Measurements from ENCODE around the gene WDR87. TPM values are rescaled to one million over a fixed set of nuclear protein-coding genes. Genes with fewer than 3 reads are reported as not detected.

Gene WDR87
- total and polyA plus RNA-seq, 10 of the 15 experiments (the other 5 are each of a cell fraction or from before 2014, with no cell fraction given) = not detected

DNA sequence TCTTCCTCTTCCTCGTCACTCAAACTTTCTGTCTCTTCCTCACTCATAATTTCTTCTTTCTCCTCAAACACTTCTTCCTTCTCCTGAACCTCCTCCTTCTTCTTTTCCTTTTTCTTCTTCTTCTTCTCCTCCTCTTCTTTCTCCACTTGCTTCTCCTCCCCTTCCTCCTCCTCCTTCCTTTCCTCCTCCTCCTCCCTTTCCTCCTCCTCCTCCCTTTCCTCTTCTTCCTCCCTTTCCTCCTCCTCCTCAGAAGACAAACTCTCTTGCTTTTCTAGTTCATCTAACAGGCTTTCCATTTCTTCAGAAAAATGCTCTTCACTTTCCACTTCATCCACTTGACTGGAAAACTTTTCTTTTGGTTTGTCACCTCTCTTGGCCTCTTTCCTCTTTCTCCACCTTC is 19.8 kb downstream of the WDR87 start:
- RAD21 ChIA-PET (ENCODE audit: unreplicated experiment) = no interaction called here
- Histone ChIP-seq H3K27me3 (replicated peaks in 1 of 2; ENCODE audit: control insufficient read depth in 2 of 2, insufficient read depth in 2 of 2, low read length in 1 of 2) (no peaks in the 10 kb centered on the region), H3K79me2 (ENCODE audit: control insufficient read depth, insufficient read depth, low read length) (no peaks in the 10 kb centered on the region), H3K9ac (ENCODE audit: control insufficient read depth, insufficient read depth, low read length) (no peak overlapping the region), H2AFZ (ENCODE audit: control insufficient read depth, low read depth, low read length) (no peak overlapping the region), H3K27ac (ENCODE audit: control insufficient read depth, insufficient read depth) (no peak overlapping the region), H3K4me1 (ENCODE audit: control insufficient read depth, insufficient read depth, low read length) (no peaks in the 10 kb centered on the region), H3K36me3 (ENCODE audit: control insufficient read depth in 2 of 2, insufficient read depth in 2 of 2, low read length in 1 of 2) (no peaks in the 10 kb centered on the region), H3K4me2 (ENCODE audit: control insufficient read depth, insufficient read depth) (no peak overlapping the region), H4K20me1 (ENCODE audit: control insufficient read depth, insufficient read depth) (no peaks in the 10 kb centered on the region), H3K4me3 (no peak overlapping the region), H3K9me3 (replicated peaks; ENCODE audit: control insufficient read depth, insufficient read depth, low read length) (peaks cover 2% of the 10 kb centered on the region; the same call in 2 of the 3 replicates)
- CTCF ChIA-PET = no interaction called here
- intact Hi-C loops (cut with micrococcal nuclease; ENCODE audit: unreplicated experiment) (no loop called here), in situ Hi-C loops (cut with MboI) (no loop called here)
- 0% methylated on average over 1 of the region's 1 CpG for WGBS (ENCODE audit: insufficient coverage, insufficient replicate concordance, low lambda C conversion rate, missing lambda C conversion rate)
- FAIRE-seq = no peak
- no TSS peak for BruUV-seq (replicated peaks)
- no peak for DNase-seq (ENCODE audit: low read depth, low spot score)
- POLR2A ChIA-PET = no interaction called here
- SMC1A ChIA-PET (ENCODE audit: uncharacterized antibody, unreplicated experiment) = no interaction called here
- ATAC-seq = no peak
- TF ChIP-seq, protein P1, sequence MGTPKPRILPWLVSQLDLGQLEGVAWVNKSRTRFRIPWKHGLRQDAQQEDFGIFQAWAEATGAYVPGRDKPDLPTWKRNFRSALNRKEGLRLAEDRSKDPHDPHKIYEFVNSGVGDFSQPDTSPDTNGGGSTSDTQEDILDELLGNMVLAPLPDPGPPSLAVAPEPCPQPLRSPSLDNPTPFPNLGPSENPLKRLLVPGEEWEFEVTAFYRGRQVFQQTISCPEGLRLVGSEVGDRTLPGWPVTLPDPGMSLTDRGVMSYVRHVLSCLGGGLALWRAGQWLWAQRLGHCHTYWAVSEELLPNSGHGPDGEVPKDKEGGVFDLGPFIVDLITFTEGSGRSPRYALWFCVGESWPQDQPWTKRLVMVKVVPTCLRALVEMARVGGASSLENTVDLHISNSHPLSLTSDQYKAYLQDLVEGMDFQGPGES (IDR thresholded peaks at IDR 0.05) = no peak
- TF ChIP-seq MTA2 (IDR thresholded peaks at IDR 0.05; ENCODE audit: low read depth) (no peak), NR2F1 (conservative IDR thresholded peaks at IDR 0.05) (no peak), ZBED1 (IDR thresholded peaks at IDR 0.05; ENCODE audit: borderline replicate concordance) (no peak), TBL1XR1 (IDR thresholded peaks at IDR 0.05; ENCODE audit: low read depth, low read length) (no peak), POLR2AphosphoS5 (IDR thresholded peaks at IDR 0.05; ENCODE audit: low read length) (no peak), STAT3 (IDR thresholded peaks at IDR 0.05; ENCODE audit: low read depth, low read length) (no peak), CEBPB (IDR thresholded peaks at IDR 0.05; ENCODE audit: borderline replicate concordance in 1 of 2, low read depth in 2 of 2, low read length in 2 of 2) (no peak), PAX5 (IDR thresholded peaks at IDR 0.05; ENCODE audit: borderline replicate concordance, low read depth, low read length) (no peak), CBX3 (IDR thresholded peaks at IDR 0.05; ENCODE audit: borderline replicate concordance, low read depth) (no peak), SMAD5 (IDR thresholded peaks at IDR 0.05; ENCODE audit: low read depth) (no peak), RCOR1 (conservative IDR thresholded peaks at IDR 0.05; ENCODE audit: low read depth, low read length) (no peak), TCF3 (IDR thresholded peaks at IDR 0.05; ENCODE audit: borderline replicate concordance, insufficient read depth, low read depth, low read length) (no peak), DPF2 (IDR thresholded peaks at IDR 0.05) (no peak), SREBF2 (IDR thresholded peaks at IDR 0.05; ENCODE audit: low read length) (no peak)
- TF ChIP-seq, protein P2, sequence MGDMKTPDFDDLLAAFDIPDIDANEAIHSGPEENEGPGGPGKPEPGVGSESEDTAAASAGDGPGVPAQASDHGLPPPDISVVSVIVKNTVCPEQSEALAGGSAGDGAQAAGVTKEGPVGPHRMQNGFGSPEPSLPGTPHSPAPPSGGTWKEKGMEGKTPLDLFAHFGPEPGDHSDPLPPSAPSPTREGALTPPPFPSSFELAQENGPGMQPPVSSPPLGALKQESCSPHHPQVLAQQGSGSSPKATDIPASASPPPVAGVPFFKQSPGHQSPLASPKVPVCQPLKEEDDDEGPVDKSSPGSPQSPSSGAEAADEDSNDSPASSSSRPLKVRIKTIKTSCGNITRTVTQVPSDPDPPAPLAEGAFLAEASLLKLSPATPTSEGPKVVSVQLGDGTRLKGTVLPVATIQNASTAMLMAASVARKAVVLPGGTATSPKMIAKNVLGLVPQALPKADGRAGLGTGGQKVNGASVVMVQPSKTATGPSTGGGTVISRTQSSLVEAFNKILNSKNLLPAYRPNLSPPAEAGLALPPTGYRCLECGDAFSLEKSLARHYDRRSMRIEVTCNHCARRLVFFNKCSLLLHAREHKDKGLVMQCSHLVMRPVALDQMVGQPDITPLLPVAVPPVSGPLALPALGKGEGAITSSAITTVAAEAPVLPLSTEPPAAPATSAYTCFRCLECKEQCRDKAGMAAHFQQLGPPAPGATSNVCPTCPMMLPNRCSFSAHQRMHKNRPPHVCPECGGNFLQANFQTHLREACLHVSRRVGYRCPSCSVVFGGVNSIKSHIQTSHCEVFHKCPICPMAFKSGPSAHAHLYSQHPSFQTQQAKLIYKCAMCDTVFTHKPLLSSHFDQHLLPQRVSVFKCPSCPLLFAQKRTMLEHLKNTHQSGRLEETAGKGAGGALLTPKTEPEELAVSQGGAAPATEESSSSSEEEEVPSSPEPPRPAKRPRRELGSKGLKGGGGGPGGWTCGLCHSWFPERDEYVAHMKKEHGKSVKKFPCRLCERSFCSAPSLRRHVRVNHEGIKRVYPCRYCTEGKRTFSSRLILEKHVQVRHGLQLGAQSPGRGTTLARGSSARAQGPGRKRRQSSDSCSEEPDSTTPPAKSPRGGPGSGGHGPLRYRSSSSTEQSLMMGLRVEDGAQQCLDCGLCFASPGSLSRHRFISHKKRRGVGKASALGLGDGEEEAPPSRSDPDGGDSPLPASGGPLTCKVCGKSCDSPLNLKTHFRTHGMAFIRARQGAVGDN (IDR thresholded peaks at IDR 0.05) = no peak
- TF ChIP-seq, protein P3, sequence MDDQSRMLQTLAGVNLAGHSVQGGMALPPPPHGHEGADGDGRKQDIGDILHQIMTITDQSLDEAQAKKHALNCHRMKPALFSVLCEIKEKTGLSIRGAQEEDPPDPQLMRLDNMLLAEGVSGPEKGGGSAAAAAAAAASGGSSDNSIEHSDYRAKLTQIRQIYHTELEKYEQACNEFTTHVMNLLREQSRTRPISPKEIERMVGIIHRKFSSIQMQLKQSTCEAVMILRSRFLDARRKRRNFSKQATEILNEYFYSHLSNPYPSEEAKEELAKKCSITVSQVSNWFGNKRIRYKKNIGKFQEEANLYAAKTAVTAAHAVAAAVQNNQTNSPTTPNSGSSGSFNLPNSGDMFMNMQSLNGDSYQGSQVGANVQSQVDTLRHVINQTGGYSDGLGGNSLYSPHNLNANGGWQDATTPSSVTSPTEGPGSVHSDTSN (IDR thresholded peaks at IDR 0.05; ENCODE audit: insufficient replicate concordance, low read depth, low read length) = no peak
- TF ChIP-seq, protein P4, sequence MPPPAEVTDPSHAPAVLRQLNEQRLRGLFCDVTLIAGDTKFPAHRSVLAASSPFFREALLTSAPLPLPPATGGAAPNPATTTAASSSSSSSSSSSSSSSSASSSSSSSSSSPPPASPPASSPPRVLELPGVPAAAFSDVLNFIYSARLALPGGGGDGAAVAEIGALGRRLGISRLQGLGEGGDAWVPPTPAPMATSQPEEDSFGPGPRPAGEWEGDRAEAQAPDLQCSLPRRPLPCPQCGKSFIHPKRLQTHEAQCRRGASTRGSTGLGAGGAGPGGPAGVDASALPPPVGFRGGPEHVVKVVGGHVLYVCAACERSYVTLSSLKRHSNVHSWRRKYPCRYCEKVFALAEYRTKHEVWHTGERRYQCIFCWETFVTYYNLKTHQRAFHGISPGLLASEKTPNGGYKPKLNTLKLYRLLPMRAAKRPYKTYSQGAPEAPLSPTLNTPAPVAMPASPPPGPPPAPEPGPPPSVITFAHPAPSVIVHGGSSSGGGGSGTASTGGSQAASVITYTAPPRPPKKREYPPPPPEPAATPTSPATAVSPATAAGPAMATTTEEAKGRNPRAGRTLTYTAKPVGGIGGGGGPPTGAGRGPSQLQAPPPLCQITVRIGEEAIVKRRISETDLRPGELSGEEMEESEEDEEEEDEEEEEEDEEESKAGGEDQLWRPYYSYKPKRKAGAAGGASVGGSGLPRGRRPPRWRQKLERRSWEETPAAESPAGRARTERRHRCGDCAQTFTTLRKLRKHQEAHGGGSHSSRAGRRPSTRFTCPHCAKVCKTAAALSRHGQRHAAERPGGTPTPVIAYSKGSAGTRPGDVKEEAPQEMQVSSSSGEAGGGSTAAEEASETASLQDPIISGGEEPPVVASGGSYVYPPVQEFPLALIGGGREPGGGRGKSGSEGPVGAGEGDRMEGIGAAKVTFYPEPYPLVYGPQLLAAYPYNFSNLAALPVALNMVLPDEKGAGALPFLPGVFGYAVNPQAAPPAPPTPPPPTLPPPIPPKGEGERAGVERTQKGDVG (CRISPR knock-in tag; IDR thresholded peaks at IDR 0.05) = no peak
